Retinal pigment epithelial cell (primary cell): ENCODE measurements around the gene LYSMD3.

Experiments used
- DNase-seq: peaks from one replicate; pipeline ENCODE4 v3.0.0-alpha.2; 2010; ENCODE audit warnings: low read depth
- H3K4me3 ChIP-seq: 2 replicates; pipeline ENCODE4 v1.5.1; 2011; ENCODE audit warnings: mild to moderate bottlenecking, low read length, control low read depth, moderate library complexity
- CTCF ChIP-seq: conservative IDR thresholded peaks from 2 replicates; pipeline ENCODE4 v1.5.1; 2011; ENCODE audit warnings: low read depth, low read length, control low read depth, inconsistent platforms

The LYSMD3 gene

GRCh38 chr5:90476391-90476790, 53.0 kb downstream of the LYSMD3 start:
- no peak for TF ChIP-seq CTCF
- H3K4me3 ChIP-seq = no peak overlapping the region
- DNase-seq = no peak

GRCh38 chr5:90475436-90475980, 53.9 kb downstream of the LYSMD3 start:
- peak overlapping the region; percentile 84 for H3K4me3 ChIP-seq
- DNase-seq = no peak

GRCh38 chr5:90474235-90475107, 54.9 kb downstream of the LYSMD3 start, which contains the start of the genes MBLAC2 and POLR3G:
TSS of gene MBLAC2 (minus strand) at chr5:90474771. CDS start at chr5:90474292, 479 bp downstream.
TSS of gene POLR3G (plus strand) at chr5:90474864. CDS start at chr5:90485568, 10,704 bp downstream.
- peak within 1 kb of the TSS; percentile 84 for H3K4me3 ChIP-seq
- peak; percentile 65 for DNase-seq
- TF ChIP-seq CTCF = peak; percentile 39

More at GRCh38 chr5:90475436-90475980, 53.9 kb downstream of the LYSMD3 start:
- TF ChIP-seq CTCF = no peak

GRCh38 chr5:90473396-90474234, 55.8 kb downstream of the LYSMD3 start:
- no peak for DNase-seq
- H3K4me3 ChIP-seq = peak overlapping the region; percentile 84
- no peak for TF ChIP-seq CTCF

GRCh38 chr5:90472783-90473395, 56.5 kb downstream of the LYSMD3 start:
- peak overlapping the region; percentile 84 for H3K4me3 ChIP-seq
- TF ChIP-seq CTCF = no peak
- DNase-seq = no peak
